ENCODE data around the gene ATP2C2. TPM values are rescaled to one million over a fixed set of nuclear protein-coding genes. Genes with fewer than 3 reads are reported as not detected.

The ATP2C2 gene
- total RNA-seq, 1 experiment from 2014 or later: 4.0 TPM

- Histone ChIP-seq H2AFZ (ENCODE audit: low read length) (no peak overlapping the region), H3K4me1 (ENCODE audit: insufficient read depth, low read length) (no peaks in the 10 kb centered on the region), H2BK20ac (ENCODE audit: low read depth, low read length, poor library complexity, severe bottlenecking) (no peak overlapping the region), H4K5ac (ENCODE audit: insufficient read length, low read depth, low read length) (no peak overlapping the region), H3K4me2 (ENCODE audit: insufficient read depth, insufficient read length, low read length) (no peak overlapping the region), H3K4ac (ENCODE audit: low read depth, low read length) (no peak overlapping the region), H3K9ac (ENCODE audit: extremely low read depth, insufficient read length, low read length) (no peak overlapping the region), H3K79me2 (ENCODE audit: insufficient read depth, low read length) (no peaks in the 10 kb centered on the region), H4K20me1 (ENCODE audit: control insufficient read depth, insufficient read depth, insufficient read length) (no peaks in the 10 kb centered on the region), H3K23ac (ENCODE audit: insufficient read length, low read depth, low read length) (no peak overlapping the region), H3K56ac (ENCODE audit: insufficient read length, low read depth, low read length) (no peak overlapping the region), H3K27ac (ENCODE audit: insufficient read length, low read depth, low read length) (no peak overlapping the region), H3K9me3 (ENCODE audit: control insufficient read depth, low read depth, low read length) (no peaks in the 10 kb centered on the region), H3K79me1 (ENCODE audit: insufficient read depth, low read depth, low read length, poor library complexity, severe bottlenecking) (no peaks in the 10 kb centered on the region), H2BK15ac (ENCODE audit: low read depth, low read length) (no peak overlapping the region), H3K27me3 (ENCODE audit: insufficient read depth, low read length) (no peaks in the 10 kb centered on the region), H2AK5ac (ENCODE audit: insufficient read length, low read length) (no peak overlapping the region), H4K91ac (ENCODE audit: insufficient read length, low read depth, low read length) (no peak overlapping the region), H4K8ac (replicated peaks; ENCODE audit: insufficient read length, low read depth, low read length) (no peak overlapping the region), H3K23me2 (ENCODE audit: insufficient read length, low read depth, low read length, poor library complexity, severe bottlenecking) (no peaks in the 10 kb centered on the region), H2BK120ac (ENCODE audit: low read depth, low read length, poor library complexity, severe bottlenecking) (no peak overlapping the region), H3K18ac (ENCODE audit: insufficient read length, low read depth, low read length) (no peak overlapping the region), H2BK12ac (ENCODE audit: insufficient read length, low read depth, low read length) (no peak overlapping the region), H3T11ph (ENCODE audit: low read length) (no peak overlapping the region), H2BK5ac (ENCODE audit: insufficient read length, low read length) (no peak overlapping the region), H3K14ac (ENCODE audit: insufficient read depth, low read length) (no peak overlapping the region)
- Mint-ChIP-seq H3K9me3 (no peaks in the 10 kb centered on the region), H3K27ac (no peak overlapping the region), H3K27me3 (ENCODE audit: low read depth) (peaks cover 7% of the 10 kb centered on the region), H3K4me1 (no peaks in the 10 kb centered on the region), H3K36me3 (ENCODE audit: insufficient read depth in 1 of 3, low read depth in 3 of 3) (no peaks in the 10 kb centered on the region), H3K4me3 (no peak overlapping the region)
- no CpG with 5 or more reads among the region's 7 CpGs for WGBS (ENCODE audit: extremely low coverage, insufficient read length, low lambda C conversion rate)
- TF ChIP-seq CTCF (conservative IDR thresholded peaks at IDR 0.05): no peak
- DNase-seq: no peak
Observed at GRCh38 chr16:84323606-84324005, 44.7 kb upstream of the ATP2C2 start.

Measured in H9 (cell line).